H1 (cell line): ENCODE measurements around the gene SNCAIP. TPM values are rescaled to one million over a fixed set of nuclear protein-coding genes. Genes with fewer than 3 reads are reported as not detected.

Experiments used
- CTCF ChIA-PET: fragments of 300-600 bp; sonication (Branson Sonifier 250); formaldehyde crosslinking; loops from one replicate; lab custom pipeline; 2021; ENCODE audit not compliant: partially characterized antibody; lab: Charles Lee
- POLR2A ChIA-PET: fragments of 300-600 bp; sonication (Branson Sonifier 250); formaldehyde crosslinking; loops from one replicate; lab custom pipeline; 2021; ENCODE audit warnings: inconsistent platforms; ENCODE audit not compliant: partially characterized antibody; lab: Charles Lee
- DNase-seq, 2 experiments: peaks; one replicate each; pipeline versions ENCODE4 v3.0.0 to v3.0.0-alpha.2; 2010 to 2022; ENCODE audit warnings: low spot score in 2 of 2, low read depth in 1 of 2, mixed read lengths in 1 of 2
- FAIRE-seq: peaks from 2 replicates; lab custom pipeline; 2011; peaks lifted over from hg19 to GRCh38; lab: Jason Lieb, UNC
- H2AFZ ChIP-seq: 2 replicates; pipeline ENCODE4 v1.8.1; 2012; ENCODE audit warnings: low read length, inconsistent platforms
- H2AK5ac ChIP-seq: 2 replicates; pipeline ENCODE4 v1.6.1; 2013; ENCODE audit warnings: low read depth, low read length
- H2BK120ac ChIP-seq: replicated peaks from 2 replicates; pipeline ENCODE3; 2013; ENCODE audit warnings: low read depth, low read length, inconsistent platforms
- H2BK12ac ChIP-seq: 2 replicates; pipeline ENCODE4 v1.6.1; 2013; ENCODE audit warnings: low read depth, low read length
- H2BK15ac ChIP-seq: 2 replicates; pipeline ENCODE4 v1.6.1; 2013; ENCODE audit warnings: low read length
- H2BK20ac ChIP-seq: 2 replicates; pipeline ENCODE4 v1.6.1; 2013; ENCODE audit warnings: low read length
- H2BK5ac ChIP-seq: 2 replicates; pipeline ENCODE4 v1.6.1; 2013; ENCODE audit warnings: low read depth, low read length
- H3K14ac ChIP-seq: 2 replicates; pipeline ENCODE4 v1.6.1; 2013; ENCODE audit warnings: inconsistent platforms; ENCODE audit not compliant: insufficient read length
- H3K18ac ChIP-seq: 2 replicates; pipeline ENCODE4 v1.6.1; 2013; ENCODE audit warnings: low read length; ENCODE audit errors: extremely low read depth
- H3K23ac ChIP-seq: 2 replicates; pipeline ENCODE4 v1.6.1; 2013; ENCODE audit warnings: inconsistent platforms; ENCODE audit not compliant: insufficient read length
- H3K23me2 ChIP-seq: 2 replicates; pipeline ENCODE4 v1.6.1; 2013; ENCODE audit warnings: low read depth, low read length
- H3K27ac ChIP-seq: 2 replicates; pipeline ENCODE4 v1.6.1; 2011; ENCODE audit warnings: low read depth, low read length, inconsistent platforms
- H3K27me3 ChIP-seq, 4 experiments: replicated peaks in 1 of 4; 1 replicate in 1 of 4; 2 replicates in 3 of 4; pipeline versions ENCODE4 v1.6.1 to v1.8.1; 2011 to 2013; ENCODE audit warnings: low read length in 3 of 4, mild to moderate bottlenecking in 3 of 4, inconsistent platforms in 2 of 4, mixed read lengths in 2 of 4, moderate library complexity in 1 of 4; ENCODE audit not compliant: control insufficient read depth in 3 of 4, insufficient read depth in 3 of 4; ENCODE audit errors: extremely low read depth in 1 of 4
- H3K36me3 ChIP-seq, 4 experiments: 2 replicates each; pipeline versions ENCODE4 v1.6.1 to v1.8.1; 2011 to 2013; ENCODE audit warnings: mild to moderate bottlenecking in 4 of 4, low read length in 3 of 4, moderate library complexity in 2 of 4, control low read depth in 1 of 4, inconsistent platforms in 1 of 4; ENCODE audit not compliant: insufficient read depth in 4 of 4, control insufficient read depth in 2 of 4
- H3K4ac ChIP-seq: replicated peaks from 2 replicates; pipeline ENCODE3; 2013; ENCODE audit warnings: low read length, low read depth, mixed read lengths, inconsistent platforms; ENCODE audit not compliant: insufficient read length
- H3K4me1 ChIP-seq, 4 experiments: replicated peaks in 1 of 4; 1 replicate in 1 of 4; 2 replicates in 3 of 4; pipeline versions ENCODE4 v1.6.1 to v1.8.1; 2011 to 2013; ENCODE audit warnings: low read length in 3 of 4, inconsistent platforms in 2 of 4, mixed read lengths in 1 of 4; ENCODE audit not compliant: insufficient read depth in 4 of 4, control insufficient read depth in 3 of 4
- H3K4me2 ChIP-seq, 2 experiments: 2 replicates each; pipeline versions ENCODE4 v1.6.1 to v1.8.1; 2011 to 2013; ENCODE audit warnings: low read depth in 2 of 2, low read length in 2 of 2, control low read depth in 1 of 2, inconsistent platforms in 1 of 2, mild to moderate bottlenecking in 1 of 2; ENCODE audit not compliant: insufficient read depth in 1 of 2
- H3K4me3 ChIP-seq, 4 experiments: fragments of 200-600, 300-600 bp in 1 of 4; sonication (generic), shearing (Covaris generic), sonication (Bioruptor Twin) in 1 of 4; 2 replicates each; pipeline versions ENCODE4 v1.5.1 to v1.8.1; 2011 to 2016; ENCODE audit warnings: low read length in 4 of 4, low read depth in 3 of 4, control low read depth in 2 of 4, inconsistent platforms in 2 of 4, mild to moderate bottlenecking in 2 of 4, mixed read lengths in 1 of 4, moderate library complexity in 1 of 4; ENCODE audit not compliant: insufficient read depth in 2 of 4; ENCODE audit errors: extremely low read depth in 1 of 4
- H3K56ac ChIP-seq: replicated peaks from 2 replicates; pipeline ENCODE3; 2013; ENCODE audit warnings: low read depth, mild to moderate bottlenecking, mixed read lengths, low read length, inconsistent platforms; ENCODE audit not compliant: insufficient read length
- H3K79me1 ChIP-seq: 2 replicates; pipeline ENCODE4 v1.6.1; 2013; ENCODE audit warnings: low read depth, low read length, control low read depth
- H3K79me2 ChIP-seq, 2 experiments: 2 replicates each; pipeline versions ENCODE4 v1.6.1 to v1.8.1; 2012 to 2013; ENCODE audit warnings: low read length in 2 of 2, mild to moderate bottlenecking in 2 of 2, inconsistent platforms in 1 of 2; ENCODE audit not compliant: insufficient read depth in 2 of 2, control insufficient read depth in 1 of 2
- H3K9ac ChIP-seq, 4 experiments: replicated peaks in 1 of 4; 1 replicate in 1 of 4; 2 replicates in 3 of 4; pipeline versions ENCODE4 v1.6.1 to v1.8.1; 2011 to 2013; ENCODE audit warnings: low read depth in 3 of 4, low read length in 3 of 4, control low read depth in 2 of 4, mild to moderate bottlenecking in 2 of 4, moderate library complexity in 2 of 4, inconsistent platforms in 1 of 4; ENCODE audit errors: extremely low read depth in 1 of 4
- H3K9me3 ChIP-seq, 2 experiments: 2 replicates each; pipeline versions ENCODE4 v1.6.1 to v1.8.1; 2012 to 2013; ENCODE audit warnings: mild to moderate bottlenecking in 2 of 2, moderate library complexity in 2 of 2, control low read depth in 1 of 2, inconsistent platforms in 1 of 2, low read depth in 1 of 2, low read length in 1 of 2, mixed read lengths in 1 of 2; ENCODE audit not compliant: insufficient read depth in 2 of 2
- H4K20me1 ChIP-seq, 2 experiments: replicated peaks in 1 of 2; 2 replicates each; pipeline versions ENCODE3 to v1.8.1; 2011 to 2013; ENCODE audit warnings: inconsistent platforms in 2 of 2, low read length in 2 of 2, mild to moderate bottlenecking in 1 of 2; ENCODE audit not compliant: insufficient read depth in 2 of 2, control insufficient read depth in 1 of 2
- H4K5ac ChIP-seq: 2 replicates; pipeline ENCODE4 v1.6.1; 2013; ENCODE audit warnings: low read length, low read depth, mixed read lengths, inconsistent platforms; ENCODE audit not compliant: insufficient read length
- H4K8ac ChIP-seq: 2 replicates; pipeline ENCODE4 v1.8.0; 2013; ENCODE audit warnings: mild to moderate bottlenecking, moderate library complexity, low read length, inconsistent platforms; ENCODE audit not compliant: insufficient read depth; ENCODE audit errors: extremely low read depth
- H4K91ac ChIP-seq: replicated peaks from 2 replicates; pipeline ENCODE3; 2013; ENCODE audit warnings: low read length, mixed read lengths, inconsistent platforms; ENCODE audit not compliant: insufficient read length
- WGBS, 2 experiments: shearing (Covaris generic) in 1 of 2; methylation state at CpG; one replicate each; pipeline versions ENCODE4 v1.1.6 to v1.1.7; 2013 to 2015; ENCODE audit warnings: low lambda C conversion rate in 2 of 2, mixed read lengths in 2 of 2, inconsistent platforms in 1 of 2, low coverage in 1 of 2, missing lambda C conversion rate in 1 of 2; ENCODE audit not compliant: insufficient replicate concordance in 2 of 2, insufficient coverage in 1 of 2, insufficient read length in 1 of 2; ENCODE audit errors: extremely low coverage in 1 of 2, missing lambda C conversion rate in 1 of 2; 5-methylcytosine and 5-hydroxymethylcytosine counted together
- polyA plus RNA-seq, 7 experiments: library from polyadenylated mRNA; depleted of rRNA in 3 of 7; stranded (reverse) in 5 of 7; unstranded in 2 of 7; fragments of >200 nt in 5 of 7; fragments of 200-250 nt in 2 of 7; gene quantifications; 1 replicate in 5 of 7; 2 replicates in 1 of 7; 4 replicates in 1 of 7; pipeline versions ENCODE4 v1.2.1 to v1.2.3, GENCODE V29; 2011 to 2013; ENCODE audit warnings: missing spikeins in 2 of 7, mixed read lengths in 2 of 7
- total RNA-seq: library from RNA; stranded (reverse); fragmentation: NEBNext Ultra II Directional; extraction: Animal tissue kit (Norgen Biotek cat#: 25700); gene quantifications from 2 replicates; pipeline ENCODE4 v1.2.1, GENCODE V29; 2021

Gene SNCAIP
- total and polyA plus RNA-seq, 2 of the 8 experiments (the other 6 are each of a cell fraction or from before 2014, with no cell fraction given), result 3.9 to 9.0 TPM

DNA sequence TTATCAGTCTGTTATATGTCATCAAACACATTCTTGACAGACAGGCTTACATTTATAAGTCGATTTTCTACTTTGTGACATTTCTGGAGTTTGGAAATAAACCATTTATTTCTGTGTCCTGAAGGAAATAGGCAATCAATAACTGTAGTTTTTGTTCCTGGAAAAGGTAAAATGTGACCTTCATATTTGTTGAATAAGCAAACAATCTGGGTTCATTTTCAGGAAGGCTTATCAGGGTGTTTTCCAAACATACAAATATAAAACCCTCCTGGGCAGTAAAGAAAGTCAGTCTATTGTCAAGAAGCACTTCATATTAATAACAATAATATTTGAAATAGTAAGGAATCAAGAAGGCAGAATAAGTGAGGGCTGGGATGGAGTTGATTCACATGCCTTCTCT is 195.0 kb downstream of the SNCAIP start:
- Histone ChIP-seq H3K56ac (no peak overlapping the region), H4K8ac (no peak overlapping the region), H2BK12ac (no peak overlapping the region), H3K18ac (no peak overlapping the region), H4K20me1 (no peaks in the 10 kb centered on the region), H3K9ac (no peak overlapping the region), H2AFZ (no peak overlapping the region), H2BK20ac (no peak overlapping the region), H4K91ac (no peak overlapping the region), H3K27ac (no peak overlapping the region), H4K5ac (no peak overlapping the region), H2BK120ac (no peak overlapping the region), H2BK5ac (no peak overlapping the region), H3K4me3 (no peak overlapping the region), H3K4me2 (no peak overlapping the region), H2AK5ac (no peak overlapping the region), H3K36me3 (no peaks in the 10 kb centered on the region), H3K27me3 (no peaks in the 10 kb centered on the region), H3K14ac (no peak overlapping the region), H3K79me1 (no peaks in the 10 kb centered on the region), H3K79me2 (no peaks in the 10 kb centered on the region), H3K23ac (no peak overlapping the region), H3K9me3 (no peaks in the 10 kb centered on the region), H2BK15ac (no peak overlapping the region), H3K4me1 (no peaks in the 10 kb centered on the region), H3K4ac (no peak overlapping the region), H3K23me2 (no peaks in the 10 kb centered on the region)
- FAIRE-seq, result no peak
- DNase-seq, result no peak
- ChIA-PET POLR2A (no interaction called here), CTCF (interaction anchor here (1.1 to 3.5 kb wide), 6 partner anchors 9 to 860 kb away, joined by 3 to 22 read pairs (median 4); no protein-coding TSS in a partner anchor)
- 46% methylated on average over 1 of the region's 1 CpG; no CpG with 5 or more reads in 1 of the 2 experiments for WGBS, 2 experiments
